AG04450 (cell line): Measurements from ENCODE around the gene SEC31A. TPM values are rescaled to one million over a fixed set of nuclear protein-coding genes. Genes with fewer than 3 reads are reported as not detected.

Experiments
- CTCF ChIA-PET: fragments of 300-600, 350-600 bp; formaldehyde crosslinking; extraction: SDS; loops from one replicate; lab custom pipeline; 2022; ENCODE audit warnings: antibody characterized with exemption, inconsistent platforms; lab: Charles Lee
- POLR2A ChIA-PET: fragments of 350-600 bp; formaldehyde crosslinking; extraction: SDS; loops from one replicate; lab custom pipeline; 2021; ENCODE audit warnings: antibody characterized with exemption, inconsistent platforms; lab: Yijun Ruan, JAX
- DNase-seq: peaks from one replicate; pipeline ENCODE4 v3.0.0-alpha.2; 2011; ENCODE audit warnings: low read depth, low spot score
- H3K27ac ChIP-seq: one replicate; pipeline ENCODE4 v1.5.1; 2012; ENCODE audit warnings: low read depth, low read length, control low read depth
- H3K27me3 ChIP-seq: one replicate; pipeline ENCODE4 v1.6.0; 2012; ENCODE audit warnings: low read length; ENCODE audit not compliant: control insufficient read depth, insufficient read depth
- H3K4me3 ChIP-seq: 2 replicates; pipeline ENCODE4 v1.5.1; 2011; ENCODE audit warnings: mild to moderate bottlenecking, low read depth, low read length, control low read depth
- H3K9me3 ChIP-seq: 2 replicates; pipeline ENCODE4 v1.5.1; 2012; ENCODE audit warnings: low read length; ENCODE audit not compliant: control insufficient read depth, insufficient read depth
- polyA minus RNA-seq: library from RNA; depleted of rRNA, polyadenylated mRNA; stranded (reverse); fragments of >200 nt; gene quantifications from 2 replicates; pipeline ENCODE4 v1.2.3, GENCODE V29; 2011; rRNA and poly(A)+ RNA removed
- polyA plus RNA-seq: library from polyadenylated mRNA; depleted of rRNA; stranded (reverse); fragments of >200 nt; gene quantifications from 2 replicates; pipeline ENCODE4 v1.2.3, GENCODE V29; 2011; rRNA removed
- TF ChIP-seq, protein P1 (sequence below): IDR thresholded peaks from 2 replicates; pipeline ENCODE4 v1.5.1; 2011; ENCODE audit warnings: low read depth, low read length, control low read depth, inconsistent platforms

SEC31A gene, protein sequence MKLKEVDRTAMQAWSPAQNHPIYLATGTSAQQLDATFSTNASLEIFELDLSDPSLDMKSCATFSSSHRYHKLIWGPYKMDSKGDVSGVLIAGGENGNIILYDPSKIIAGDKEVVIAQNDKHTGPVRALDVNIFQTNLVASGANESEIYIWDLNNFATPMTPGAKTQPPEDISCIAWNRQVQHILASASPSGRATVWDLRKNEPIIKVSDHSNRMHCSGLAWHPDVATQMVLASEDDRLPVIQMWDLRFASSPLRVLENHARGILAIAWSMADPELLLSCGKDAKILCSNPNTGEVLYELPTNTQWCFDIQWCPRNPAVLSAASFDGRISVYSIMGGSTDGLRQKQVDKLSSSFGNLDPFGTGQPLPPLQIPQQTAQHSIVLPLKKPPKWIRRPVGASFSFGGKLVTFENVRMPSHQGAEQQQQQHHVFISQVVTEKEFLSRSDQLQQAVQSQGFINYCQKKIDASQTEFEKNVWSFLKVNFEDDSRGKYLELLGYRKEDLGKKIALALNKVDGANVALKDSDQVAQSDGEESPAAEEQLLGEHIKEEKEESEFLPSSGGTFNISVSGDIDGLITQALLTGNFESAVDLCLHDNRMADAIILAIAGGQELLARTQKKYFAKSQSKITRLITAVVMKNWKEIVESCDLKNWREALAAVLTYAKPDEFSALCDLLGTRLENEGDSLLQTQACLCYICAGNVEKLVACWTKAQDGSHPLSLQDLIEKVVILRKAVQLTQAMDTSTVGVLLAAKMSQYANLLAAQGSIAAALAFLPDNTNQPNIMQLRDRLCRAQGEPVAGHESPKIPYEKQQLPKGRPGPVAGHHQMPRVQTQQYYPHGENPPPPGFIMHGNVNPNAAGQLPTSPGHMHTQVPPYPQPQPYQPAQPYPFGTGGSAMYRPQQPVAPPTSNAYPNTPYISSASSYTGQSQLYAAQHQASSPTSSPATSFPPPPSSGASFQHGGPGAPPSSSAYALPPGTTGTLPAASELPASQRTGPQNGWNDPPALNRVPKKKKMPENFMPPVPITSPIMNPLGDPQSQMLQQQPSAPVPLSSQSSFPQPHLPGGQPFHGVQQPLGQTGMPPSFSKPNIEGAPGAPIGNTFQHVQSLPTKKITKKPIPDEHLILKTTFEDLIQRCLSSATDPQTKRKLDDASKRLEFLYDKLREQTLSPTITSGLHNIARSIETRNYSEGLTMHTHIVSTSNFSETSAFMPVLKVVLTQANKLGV
- 383 and 436 TPM in 2 replicates for polyA plus RNA-seq
- 395 and 404 TPM in 2 replicates for polyA minus RNA-seq

DNA sequence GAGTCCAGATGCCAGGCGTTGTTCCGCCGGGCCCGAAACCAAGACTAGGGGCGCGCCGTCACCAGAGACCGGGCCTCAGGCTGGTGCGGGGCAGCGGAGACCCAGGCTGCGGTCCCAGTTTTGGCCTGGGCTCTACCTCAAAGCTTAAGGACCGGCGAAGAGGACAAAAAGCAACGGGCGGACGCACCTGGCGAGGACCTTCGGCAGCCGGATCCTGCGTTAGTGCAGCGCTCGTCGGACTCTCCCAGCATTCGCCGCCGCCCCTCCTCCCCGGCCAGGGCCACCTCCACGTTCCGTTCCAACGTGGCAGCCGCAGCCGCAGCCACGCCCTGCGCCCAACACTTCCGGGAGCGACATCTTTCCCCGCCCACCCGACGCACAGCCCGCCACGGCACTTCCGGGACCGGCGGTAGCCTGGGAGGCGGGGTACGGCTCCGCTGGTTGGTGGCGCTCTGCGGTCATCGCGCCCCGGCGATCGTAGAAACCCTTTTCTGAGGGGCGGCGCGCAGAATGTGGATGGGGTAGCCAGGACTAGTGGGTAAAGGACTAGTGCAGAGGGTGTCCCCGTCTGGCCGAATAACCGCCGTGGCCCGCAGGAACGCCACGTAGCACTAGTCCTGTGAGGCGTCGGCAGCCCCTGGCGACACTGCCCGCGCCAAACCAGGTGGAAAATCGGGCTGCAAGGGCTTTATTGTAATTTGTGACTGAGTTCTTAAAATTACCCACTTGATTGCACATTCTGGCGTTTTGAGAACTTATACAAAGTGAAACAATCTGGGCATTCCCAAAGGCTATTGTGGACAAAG, at the start of gene SEC31A:
TSS of gene SEC31A (minus strand) at position 253 of the 806 bp plus-strand sequence. CDS start 9,217 bp downstream, outside the sequence.
- no peaks in the 10 kb centered on the region for H3K27me3 ChIP-seq
- peaks cover 2% of the 10 kb centered on the region; the same call in 1 of the 2 replicates for H3K9me3 ChIP-seq
- peak; percentile 85 for DNase-seq
- POLR2A ChIA-PET = no interaction called here
- CTCF ChIA-PET = interaction anchor here (0.5 to 1.0 kb wide), 2 partner anchors 144 to 370 kb away, joined by 3 to 5 read pairs; partner anchors contain the start of gene COPS4
- peak within 1 kb of the TSS; percentile 99 for H3K27ac ChIP-seq
- TF ChIP-seq, protein P1, sequence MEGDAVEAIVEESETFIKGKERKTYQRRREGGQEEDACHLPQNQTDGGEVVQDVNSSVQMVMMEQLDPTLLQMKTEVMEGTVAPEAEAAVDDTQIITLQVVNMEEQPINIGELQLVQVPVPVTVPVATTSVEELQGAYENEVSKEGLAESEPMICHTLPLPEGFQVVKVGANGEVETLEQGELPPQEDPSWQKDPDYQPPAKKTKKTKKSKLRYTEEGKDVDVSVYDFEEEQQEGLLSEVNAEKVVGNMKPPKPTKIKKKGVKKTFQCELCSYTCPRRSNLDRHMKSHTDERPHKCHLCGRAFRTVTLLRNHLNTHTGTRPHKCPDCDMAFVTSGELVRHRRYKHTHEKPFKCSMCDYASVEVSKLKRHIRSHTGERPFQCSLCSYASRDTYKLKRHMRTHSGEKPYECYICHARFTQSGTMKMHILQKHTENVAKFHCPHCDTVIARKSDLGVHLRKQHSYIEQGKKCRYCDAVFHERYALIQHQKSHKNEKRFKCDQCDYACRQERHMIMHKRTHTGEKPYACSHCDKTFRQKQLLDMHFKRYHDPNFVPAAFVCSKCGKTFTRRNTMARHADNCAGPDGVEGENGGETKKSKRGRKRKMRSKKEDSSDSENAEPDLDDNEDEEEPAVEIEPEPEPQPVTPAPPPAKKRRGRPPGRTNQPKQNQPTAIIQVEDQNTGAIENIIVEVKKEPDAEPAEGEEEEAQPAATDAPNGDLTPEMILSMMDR = peak; percentile 3; the same call in 1 of the 2 replicates
- peak within 1 kb of the TSS; percentile 90 for H3K4me3 ChIP-seq

DNA sequence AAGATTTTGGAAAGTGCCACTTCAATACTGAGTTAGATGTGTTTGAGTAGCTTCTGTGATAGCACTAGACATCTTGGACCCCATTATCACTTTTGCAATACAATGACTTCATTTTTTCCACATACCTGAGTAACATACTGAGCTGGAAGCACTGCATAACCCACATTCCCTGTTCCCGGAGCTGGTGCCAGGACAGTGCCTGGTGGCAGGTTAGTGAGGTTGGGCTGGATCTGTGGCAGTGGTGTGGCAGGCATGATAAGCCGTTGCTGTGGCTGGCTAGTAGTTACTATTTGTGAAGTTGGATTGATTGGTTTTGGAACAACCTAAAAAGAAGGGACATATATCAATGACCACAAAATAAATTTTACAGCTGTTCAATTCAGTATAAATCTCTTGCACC, 48.5 kb upstream of the SEC31A start:
- Histone ChIP-seq H3K27ac (no peak overlapping the region), H3K9me3 (no peaks in the 10 kb centered on the region), H3K4me3 (no peak overlapping the region), H3K27me3 (no peaks in the 10 kb centered on the region)
- no peak for DNase-seq
- TF ChIP-seq, protein P1 = no peak
- POLR2A ChIA-PET = no interaction called here
- CTCF ChIA-PET = no interaction called here

DNA sequence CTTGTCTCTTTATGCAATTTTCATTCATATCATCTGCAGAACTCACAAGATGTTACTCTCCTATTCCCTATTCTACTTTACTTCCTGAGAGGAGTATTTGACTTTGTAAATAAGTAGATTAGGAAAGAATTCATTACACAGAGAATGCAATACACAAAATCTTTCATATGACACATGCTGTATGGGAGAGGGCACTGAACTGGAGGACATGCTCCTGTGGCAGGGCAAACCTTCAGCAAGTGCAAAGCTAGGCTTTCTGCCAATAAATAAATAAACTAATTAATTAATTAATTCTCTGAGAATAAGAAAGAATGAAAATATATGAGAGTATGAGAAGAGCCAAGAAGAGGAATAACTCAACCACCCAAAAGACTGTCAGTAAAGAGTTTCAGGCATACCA, 43.5 kb upstream of the SEC31A start:
- no peak overlapping the region for H3K27ac ChIP-seq
- H3K4me3 ChIP-seq = no peak overlapping the region
- TF ChIP-seq, protein P1 = no peak
- H3K27me3 ChIP-seq = no peaks in the 10 kb centered on the region
- CTCF ChIA-PET = no interaction called here
- DNase-seq = no peak
- 0 out of 2 replicates have a peak, but pooled peaks cover 4% of the 10 kb centered on the region for H3K9me3 ChIP-seq
- POLR2A ChIA-PET = no interaction called here

DNA sequence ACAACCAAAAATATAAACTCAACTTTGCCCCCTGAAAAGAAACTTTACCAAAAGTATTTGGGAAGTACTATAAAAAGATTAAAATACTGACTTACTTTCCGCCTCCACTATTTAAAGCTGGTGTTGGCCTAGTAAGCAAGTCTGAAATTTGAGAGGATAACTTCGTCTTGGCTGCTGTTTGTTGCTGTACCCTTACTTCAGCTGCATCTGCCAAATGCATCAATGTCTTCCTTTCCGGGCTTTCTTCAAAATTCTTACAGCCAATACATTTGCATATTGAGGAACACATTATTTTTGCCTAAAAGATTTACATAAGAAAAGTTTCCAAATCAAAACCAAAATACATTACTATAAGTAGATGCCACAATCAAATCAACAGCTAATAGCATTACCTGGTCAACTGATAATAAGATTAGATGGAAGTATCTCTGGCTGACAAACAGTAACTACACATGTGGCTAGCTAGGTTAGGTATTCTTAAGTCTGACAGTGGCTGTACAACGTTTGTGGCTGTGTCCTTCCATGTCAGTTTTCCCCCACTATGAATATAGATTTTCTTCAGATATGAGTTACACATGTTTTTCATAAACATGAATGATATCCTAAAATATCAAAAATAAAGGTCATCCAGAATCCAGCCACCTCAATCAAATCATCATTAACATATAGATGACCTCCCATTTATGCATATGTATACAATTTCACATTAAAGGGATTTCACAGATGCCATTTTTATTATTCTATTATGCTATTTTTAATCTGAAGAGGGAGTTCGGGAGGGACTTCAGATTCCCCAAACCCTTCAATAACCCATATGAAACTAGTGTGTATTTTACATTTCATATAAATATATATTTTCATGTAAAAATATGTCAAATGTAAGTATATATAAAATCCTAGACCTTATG, 40.1 kb upstream of the SEC31A start:
- 0 out of 2 replicates have a peak, but pooled peaks cover 4% of the 10 kb centered on the region for H3K9me3 ChIP-seq
- H3K27me3 ChIP-seq = no peaks in the 10 kb centered on the region
- DNase-seq = no peak
- POLR2A ChIA-PET = no interaction called here
- CTCF ChIA-PET = no interaction called here
- no peak overlapping the region for H3K4me3 ChIP-seq
- TF ChIP-seq, protein P1 = no peak
- H3K27ac ChIP-seq = no peak overlapping the region
